B cell (primary cell): ENCODE results near the gene OCA2. TPM values are rescaled to one million over a fixed set of nuclear protein-coding genes. Genes with fewer than 3 reads are reported as not detected.

Source experiments
- ATAC-seq: fragments of 200-7000 bp; cut with Tn5 transposase; one replicate; pipeline ENCODE4 v1.10.0; 2021; ENCODE audit warnings: low read depth, mild to moderate bottlenecking, moderate number of reproducible peaks, moderate library complexity
- CTCF ChIA-PET: fragments of 350-600 bp; sonication (Branson Sonifier 250); formaldehyde crosslinking; loops from one replicate; lab custom pipeline; 2021; ENCODE audit warnings: antibody characterized with exemption, inconsistent platforms; lab: Charles Lee
- POLR2A ChIA-PET: fragments of 350-600 bp; sonication (Branson Sonifier 250); formaldehyde crosslinking; loops from one replicate; lab custom pipeline; 2021; ENCODE audit warnings: antibody characterized with exemption; lab: Charles Lee
- DNase-seq: peaks from one replicate; pipeline ENCODE4 v3.0.0; 2013
- H2AFZ ChIP-seq: 2 replicates; pipeline ENCODE4 v1.6.1; 2012; ENCODE audit warnings: mild to moderate bottlenecking, low read depth, low read length; ENCODE audit not compliant: insufficient read depth, poor library complexity, severe bottlenecking
- H3K27ac ChIP-seq, 2 donors: 1 replicate in 1 of 2; 2 replicates in 1 of 2; pipeline ENCODE4 v1.5.1; 2012 to 2013; ENCODE audit warnings: low read length in 2 of 2, mild to moderate bottlenecking in 2 of 2, moderate library complexity in 1 of 2
- H3K27me3 ChIP-seq, 4 experiments: fragments of 200-600 bp in 1 of 4; sonication (generic) in 1 of 4; replicated peaks in 1 of 4; 1 replicate in 2 of 4; 2 replicates in 2 of 4; pipeline versions ENCODE4 v1.6.1 to v1.7.0; 2013 to 2016; ENCODE audit warnings: low read length in 3 of 4, mild to moderate bottlenecking in 2 of 4, mixed read lengths in 1 of 4, moderate library complexity in 1 of 4; ENCODE audit not compliant: insufficient read depth in 4 of 4, control insufficient read depth in 3 of 4; ENCODE audit errors: control extremely low read depth in 1 of 4
- H3K36me3 ChIP-seq, 2 experiments: replicated peaks in 1 of 2; 1 replicate in 1 of 2; 2 replicates in 1 of 2; pipeline versions ENCODE4 v1.6.1 to v1.7.1; 2013; ENCODE audit warnings: low read length in 1 of 2; ENCODE audit not compliant: insufficient read depth in 2 of 2, control insufficient read depth in 1 of 2; ENCODE audit errors: control extremely low read depth in 1 of 2, extremely low read depth in 1 of 2
- H3K4me1 ChIP-seq, 2 donors: fragments of 200-600 bp in 1 of 2; sonication (generic) in 1 of 2; 1 replicate in 1 of 2; 2 replicates in 1 of 2; pipeline versions ENCODE4 v1.5.1 to v1.6.1; 2013 to 2017; ENCODE audit warnings: low read length in 2 of 2; ENCODE audit not compliant: control insufficient read depth in 2 of 2, insufficient read depth in 2 of 2
- H3K4me2 ChIP-seq: replicated peaks from 2 replicates; pipeline ENCODE3; 2012; ENCODE audit warnings: mild to moderate bottlenecking, low read depth, low read length; ENCODE audit not compliant: poor library complexity, severe bottlenecking
- H3K4me3 ChIP-seq, 5 experiments: fragments of 200-600 bp in 1 of 5; sonication (generic) in 1 of 5; 1 replicate in 3 of 5; 2 replicates in 2 of 5; pipeline versions ENCODE4 v1.5.1 to v1.7.0; 2011 to 2016; ENCODE audit warnings: low read length in 4 of 5, mild to moderate bottlenecking in 4 of 5, low read depth in 2 of 5, control low read depth in 1 of 5, moderate library complexity in 1 of 5; ENCODE audit not compliant: insufficient read depth in 1 of 5; ENCODE audit errors: control extremely low read depth in 1 of 5, extremely low read depth in 1 of 5
- H3K79me2 ChIP-seq: fragments of 200-600 bp; sonication (generic); one replicate; pipeline ENCODE4 v1.6.0; 2016; ENCODE audit warnings: low read length; ENCODE audit not compliant: control insufficient read depth, insufficient read depth
- H3K9ac ChIP-seq: fragments of 200-600 bp; sonication (generic); 2 replicates; pipeline ENCODE4 v1.6.1; 2017; ENCODE audit warnings: mild to moderate bottlenecking, low read length, moderate library complexity
- H3K9me3 ChIP-seq, 3 donors: one replicate each; pipeline versions ENCODE4 v1.6.1 to v1.7.1; 2013; ENCODE audit warnings: low read length in 2 of 3; ENCODE audit not compliant: control insufficient read depth in 2 of 3, insufficient read depth in 1 of 3; ENCODE audit errors: control extremely low read depth in 1 of 3
- H4K20me1 ChIP-seq: 2 replicates; pipeline ENCODE4 v1.6.0; 2012; ENCODE audit warnings: mild to moderate bottlenecking, low read length; ENCODE audit not compliant: insufficient read depth, control insufficient read depth, poor library complexity, severe bottlenecking
- H3K27ac Mint-ChIP-seq: one replicate; pipeline ENCODE4 v1.8.0; 2021; ENCODE audit warnings: mixed read lengths
- H3K27me3 Mint-ChIP-seq: one replicate; pipeline ENCODE4 v1.8.0; 2021; ENCODE audit warnings: mixed read lengths
- H3K4me1 Mint-ChIP-seq: one replicate; pipeline ENCODE4 v1.8.0; 2021; ENCODE audit warnings: mixed read lengths
- H3K4me3 Mint-ChIP-seq: one replicate; pipeline ENCODE4 v1.8.0; 2021; ENCODE audit warnings: mixed read lengths
- H3K9me3 Mint-ChIP-seq: one replicate; pipeline ENCODE4 v1.8.0; 2022; ENCODE audit warnings: mixed read lengths; ENCODE audit not compliant: insufficient read depth
- EZH2 ChIP-seq: IDR thresholded peaks from 2 replicates; pipeline ENCODE4 v1.6.1; 2012; ENCODE audit warnings: borderline replicate concordance, low read depth, mild to moderate bottlenecking, moderate library complexity, low read length; ENCODE audit not compliant: insufficient read depth, poor library complexity, severe bottlenecking
- WGBS: methylation state at CpG from one replicate; pipeline ENCODE4 v1.1.5; 2013; ENCODE audit warnings: missing lambda C conversion rate; ENCODE audit not compliant: insufficient coverage; 5-methylcytosine and 5-hydroxymethylcytosine counted together
- intact Hi-C: fragments of 100-400 bp; cut with micrococcal nuclease; formaldehyde crosslinking; loops from one replicate; pipeline ENCODE4 v1.10.0; 2022
- polyA plus RNA-seq: library from polyadenylated mRNA; depleted of rRNA; stranded (reverse); fragments of >200 nt; gene quantifications from 2 replicates; pipeline ENCODE4 v1.2.3, GENCODE V29; 2012
- total RNA-seq, 2 donors: library from RNA; stranded (reverse); fragments of 120-200 nt in 1 of 2; gene quantifications; 1 replicate in 1 of 2; 2 replicates in 1 of 2; pipeline versions ENCODE4 v1.2.3 to v1.2.4, GENCODE V29; 2013 to 2022
- TF ChIP-seq, protein P1 (sequence below): fragments of 200-600 bp; IDR thresholded peaks from one replicate; pipeline ENCODE4 v1.8.0; 2022; ENCODE audit warnings: antibody characterized with exemption, mild to moderate bottlenecking

Gene OCA2
- total and polyA plus RNA-seq, 2 donors (not counting 1 experiment from before 2014, with no cell fraction given): 0.12 TPM; not detected in 1

DNA sequence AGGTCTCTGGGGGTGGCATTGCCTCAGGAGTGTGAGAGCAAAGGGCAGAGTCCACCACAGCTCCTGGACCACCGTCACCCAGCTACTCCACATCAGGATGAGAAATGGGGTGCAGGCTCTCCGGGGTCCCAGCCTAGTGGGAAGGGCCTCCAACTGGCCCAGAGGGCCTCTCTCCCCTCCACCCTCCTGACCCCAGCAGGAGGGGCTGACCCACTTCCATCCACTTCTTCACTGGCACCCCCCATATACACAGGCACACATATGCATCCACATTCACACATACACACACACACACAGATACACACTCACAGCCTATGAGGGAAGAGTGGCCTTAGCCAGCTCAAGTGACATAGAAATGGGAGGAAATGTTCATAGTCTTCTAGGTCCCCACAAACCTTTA is 286.0 kb downstream of the OCA2 start:
- H3K4me3 Mint-ChIP-seq: no peak overlapping the region
- TF ChIP-seq EZH2: no peak
- TF ChIP-seq, protein P1, sequence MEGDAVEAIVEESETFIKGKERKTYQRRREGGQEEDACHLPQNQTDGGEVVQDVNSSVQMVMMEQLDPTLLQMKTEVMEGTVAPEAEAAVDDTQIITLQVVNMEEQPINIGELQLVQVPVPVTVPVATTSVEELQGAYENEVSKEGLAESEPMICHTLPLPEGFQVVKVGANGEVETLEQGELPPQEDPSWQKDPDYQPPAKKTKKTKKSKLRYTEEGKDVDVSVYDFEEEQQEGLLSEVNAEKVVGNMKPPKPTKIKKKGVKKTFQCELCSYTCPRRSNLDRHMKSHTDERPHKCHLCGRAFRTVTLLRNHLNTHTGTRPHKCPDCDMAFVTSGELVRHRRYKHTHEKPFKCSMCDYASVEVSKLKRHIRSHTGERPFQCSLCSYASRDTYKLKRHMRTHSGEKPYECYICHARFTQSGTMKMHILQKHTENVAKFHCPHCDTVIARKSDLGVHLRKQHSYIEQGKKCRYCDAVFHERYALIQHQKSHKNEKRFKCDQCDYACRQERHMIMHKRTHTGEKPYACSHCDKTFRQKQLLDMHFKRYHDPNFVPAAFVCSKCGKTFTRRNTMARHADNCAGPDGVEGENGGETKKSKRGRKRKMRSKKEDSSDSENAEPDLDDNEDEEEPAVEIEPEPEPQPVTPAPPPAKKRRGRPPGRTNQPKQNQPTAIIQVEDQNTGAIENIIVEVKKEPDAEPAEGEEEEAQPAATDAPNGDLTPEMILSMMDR: no peak

DNA sequence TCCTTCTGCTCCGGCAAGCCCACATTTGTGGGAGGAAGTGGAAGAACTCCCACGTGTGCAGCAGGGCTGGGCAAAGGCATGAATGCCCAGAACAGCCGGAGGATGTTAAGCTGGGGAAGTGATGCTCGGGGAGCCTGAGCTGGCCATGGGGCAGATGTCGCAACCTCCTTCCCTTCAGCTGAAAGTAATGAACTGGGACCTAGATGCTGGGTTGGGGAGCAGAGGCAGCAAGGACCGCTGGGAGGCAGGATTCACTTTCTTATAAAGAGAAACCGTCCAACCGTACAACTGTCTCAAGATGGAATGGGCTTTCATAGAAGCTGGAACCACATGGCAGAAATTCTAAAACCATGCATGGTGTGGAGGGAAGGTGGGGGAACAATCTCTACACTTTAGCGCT is 290.9 kb downstream of the OCA2 start:
- no peaks in the 10 kb centered on the region for H4K20me1 ChIP-seq
- H3K27ac ChIP-seq: no peak overlapping the region
- Mint-ChIP-seq H3K27me3 (no peaks in the 10 kb centered on the region), H3K4me1 (no peaks in the 10 kb centered on the region), H3K4me3 (no peak overlapping the region), H3K9me3 (no peaks in the 10 kb centered on the region), H3K27ac (no peak overlapping the region)
- no peak overlapping the region for H3K4me2 ChIP-seq
- no peaks in the 10 kb centered on the region for H3K27me3 ChIP-seq
- intact Hi-C loops: no loop called here
- H2AFZ ChIP-seq: no peak overlapping the region
- H3K79me2 ChIP-seq: no peaks in the 10 kb centered on the region
- POLR2A ChIA-PET: no interaction called here
- TF ChIP-seq EZH2: no peak
- TF ChIP-seq, protein P1: no peak
- no peak overlapping the region for H3K4me3 ChIP-seq
- no peak overlapping the region for H3K9ac ChIP-seq
- H3K4me1 ChIP-seq: no peaks in the 10 kb centered on the region
- peaks cover 0 to 34% (median 0%) of the 10 kb centered on the region in 3 donors for H3K9me3 ChIP-seq
- WGBS: 53% methylated on average over 9 of the region's 9 CpGs
- ATAC-seq (no peak), DNase-seq (no peak)
- no peaks in the 10 kb centered on the region for H3K36me3 ChIP-seq
- CTCF ChIA-PET: no interaction called here

More for the DNA sequence above, 286.0 kb downstream of the OCA2 start:
- no peak overlapping the region for H3K27ac ChIP-seq
- POLR2A ChIA-PET: no interaction called here
- Mint-ChIP-seq H3K27me3 (no peaks in the 10 kb centered on the region), H3K4me1 (no peaks in the 10 kb centered on the region), H3K27ac (no peak overlapping the region), H3K9me3 (peaks cover 9% of the 10 kb centered on the region)
- intact Hi-C loops: no loop called here
- no peaks in the 10 kb centered on the region for H3K36me3 ChIP-seq
- no peaks in the 10 kb centered on the region for H3K79me2 ChIP-seq
- DNase-seq: no peak
- 80% methylated on average over 2 of the region's 2 CpGs for WGBS
- H3K9ac ChIP-seq: no peak overlapping the region
- H3K4me3 ChIP-seq: no peak overlapping the region
- CTCF ChIA-PET: no interaction called here
- H2AFZ ChIP-seq: no peak overlapping the region
- ATAC-seq: no peak
- H3K4me1 ChIP-seq: no peaks in the 10 kb centered on the region
- H4K20me1 ChIP-seq: no peaks in the 10 kb centered on the region
- H3K27me3 ChIP-seq: no peaks in the 10 kb centered on the region
- peaks cover 0 to 19% (median 7%) of the 10 kb centered on the region in 3 donors for H3K9me3 ChIP-seq
- H3K4me2 ChIP-seq: no peak overlapping the region
